Endothelial cell of hepatic sinusoid (primary cell): Measurements from ENCODE around the gene RIOK2.
"Not testable (repeated sequence)": the region's sequence is repeated elsewhere in the genome, so short reads cannot be mapped to it uniquely, and the experiment has no call there.

ENCODE experiments used
- in situ Hi-C: cut with HindIII; loops from 2 replicates; pipeline ENCODE4 v1.10.0; 2017; ENCODE audit warnings: low sequenced_read_pairs

The RIOK2 gene

GRCh38 chr5:97183100-97183929, at the start of gene RIOK2:
RIOK2 (minus strand) TSS chr5:97183247; CDS start chr5:97183191, 56 bp downstream.
- in situ Hi-C loops = no loop called here

DNA sequence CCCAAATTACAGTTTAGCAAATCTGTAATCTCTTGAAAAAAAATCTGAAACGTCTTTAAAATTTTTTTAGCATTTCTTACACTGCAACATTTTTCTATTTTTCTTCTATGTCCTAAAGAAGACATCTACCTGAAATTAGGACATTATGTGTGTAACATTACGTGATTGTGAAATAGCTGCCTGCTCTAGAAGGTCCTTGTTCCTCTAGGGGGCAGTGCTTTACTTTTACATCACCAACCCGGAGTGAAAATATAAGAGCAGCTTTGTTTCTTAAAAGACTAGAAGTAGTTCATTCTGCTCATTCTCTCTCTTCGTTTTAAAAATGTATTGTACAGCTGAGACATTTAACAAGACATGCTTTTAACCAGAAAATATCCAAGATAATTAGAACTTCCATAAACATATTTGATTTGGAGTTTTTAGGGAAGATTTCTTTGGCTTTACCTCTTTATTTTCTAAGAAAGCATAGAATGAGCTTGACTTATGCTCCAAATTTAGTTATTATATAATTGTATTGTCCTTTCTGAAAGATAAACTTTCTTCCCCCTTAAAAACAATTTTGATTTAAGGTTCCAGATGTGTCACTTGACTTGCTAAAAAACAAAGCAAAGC, 48.1 kb upstream of the RIOK2 start:
- in situ Hi-C loops = no loop called here

- in situ Hi-C loops = no loop called here
Observed at GRCh38 chr5:97229688-97230285, 46.7 kb upstream of the RIOK2 start.

- in situ Hi-C loops = no loop called here
Observed at GRCh38 chr5:97229196-97229595, 46.1 kb upstream of the RIOK2 start.

- in situ Hi-C loops = no loop called here
Observed at GRCh38 chr5:97225222-97225621, 42.2 kb upstream of the RIOK2 start.

- in situ Hi-C loops = no loop called here
Observed at GRCh38 chr5:97224112-97224750, 41.2 kb upstream of the RIOK2 start.

GRCh38 chr5:97223596-97223995, 40.5 kb upstream of the RIOK2 start:
- in situ Hi-C loops = no loop called here

DNA sequence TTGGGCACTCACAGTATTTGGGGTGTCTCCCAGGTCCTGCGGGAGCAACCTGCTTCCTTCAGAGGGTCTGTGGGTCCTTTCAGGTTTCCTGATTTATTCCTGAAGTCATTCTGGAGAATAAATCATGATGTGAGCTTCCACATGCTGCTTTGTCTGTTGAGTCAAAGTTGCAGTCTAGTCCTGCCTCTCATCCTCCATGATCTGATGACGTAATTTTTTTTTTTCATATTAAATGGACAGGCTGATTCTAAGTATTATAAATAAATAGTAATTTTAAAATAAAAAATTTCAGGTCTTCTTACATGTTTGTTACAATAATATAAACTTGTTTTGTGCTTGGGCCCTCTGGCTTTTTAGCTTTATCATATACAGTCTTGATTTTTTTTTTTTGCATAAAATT, 26.3 kb upstream of the RIOK2 start:
- in situ Hi-C loops = no loop called here

DNA sequence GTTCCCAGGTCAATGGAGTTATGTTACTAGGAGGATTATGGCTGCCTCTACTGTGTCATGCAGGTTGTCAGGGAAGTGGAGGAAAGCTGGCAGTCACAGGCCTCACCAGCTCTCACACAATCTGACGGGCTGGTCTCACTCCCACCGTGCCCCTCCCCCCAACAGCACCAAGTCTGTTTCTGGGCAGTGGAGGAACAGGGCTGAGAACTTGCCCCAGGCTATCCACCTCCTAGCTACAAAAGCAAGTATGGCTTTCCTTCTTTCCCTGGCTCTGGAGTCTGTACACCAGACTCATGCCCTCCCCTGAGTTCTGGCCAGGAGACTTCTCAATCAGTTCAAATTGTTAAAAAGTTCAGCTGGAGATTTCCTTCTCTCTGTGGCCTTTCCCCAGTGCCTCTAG, 25.7 kb upstream of the RIOK2 start:
- in situ Hi-C loops = no loop called here

GRCh38 chr5:97208184-97208713, 25.2 kb upstream of the RIOK2 start:
- in situ Hi-C loops = no loop called here

DNA sequence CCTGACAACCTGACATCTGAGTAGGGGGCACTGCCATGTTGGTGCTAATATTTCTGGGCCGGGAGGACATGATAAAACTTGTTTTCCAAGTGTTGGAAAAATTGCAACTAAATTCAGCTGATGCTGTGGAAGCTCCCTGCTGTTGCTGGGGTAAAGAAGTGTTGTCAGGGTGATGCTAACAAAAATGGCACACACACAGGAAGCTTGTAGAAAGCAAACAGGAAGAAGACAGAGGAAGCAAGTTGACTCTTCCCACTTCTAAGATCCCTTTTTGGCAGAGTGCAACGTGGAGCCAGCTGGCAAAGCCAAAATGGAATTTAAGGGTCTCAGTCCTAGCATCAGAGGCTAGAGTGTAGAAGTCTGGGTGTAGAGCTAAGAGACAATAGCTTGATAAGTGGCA, 11.3 kb upstream of the RIOK2 start:
- in situ Hi-C loops = no loop called here

DNA sequence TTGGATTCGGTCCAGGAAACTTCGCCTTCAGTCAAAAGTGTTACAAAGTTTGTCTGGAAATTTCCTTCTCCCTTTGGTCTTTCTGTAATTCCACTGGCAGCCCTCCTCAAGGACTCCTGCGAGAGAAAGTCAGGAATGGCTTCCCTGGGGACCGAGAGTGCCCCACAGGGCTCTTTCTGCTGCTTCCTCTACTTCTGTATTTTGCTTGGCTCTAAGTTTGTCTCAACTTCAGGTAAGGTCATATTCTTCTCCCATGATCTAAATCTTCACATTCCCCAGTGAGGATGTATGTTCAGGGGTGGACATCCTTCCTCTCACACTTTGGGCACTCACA, 10.3 kb upstream of the RIOK2 start:
- in situ Hi-C loops = no loop called here

- in situ Hi-C loops = no loop called here
Observed at GRCh38 chr5:97192580-97193354, 9.7 kb upstream of the RIOK2 start.

GRCh38 chr5:97191893-97192292, 8.8 kb upstream of the RIOK2 start:
- in situ Hi-C loops = no loop called here

GRCh38 chr5:97189523-97189922, 6.5 kb upstream of the RIOK2 start:
- in situ Hi-C loops = not testable (repeated sequence)

DNA sequence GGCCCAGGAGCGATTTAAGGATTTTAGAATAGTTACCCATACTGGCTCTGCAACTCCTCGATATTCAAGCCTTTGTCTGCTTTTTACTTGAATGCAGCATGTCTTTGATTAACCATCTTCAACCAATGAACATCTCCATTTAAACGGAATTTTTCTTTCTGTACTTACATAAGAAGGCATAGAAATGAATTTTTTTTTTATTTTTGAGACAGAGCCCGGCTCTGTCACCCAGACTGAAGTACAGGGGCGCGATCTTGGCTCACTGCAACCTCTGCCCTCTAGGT, 825 bp upstream of the RIOK2 start:
- in situ Hi-C loops = no loop called here

DNA sequence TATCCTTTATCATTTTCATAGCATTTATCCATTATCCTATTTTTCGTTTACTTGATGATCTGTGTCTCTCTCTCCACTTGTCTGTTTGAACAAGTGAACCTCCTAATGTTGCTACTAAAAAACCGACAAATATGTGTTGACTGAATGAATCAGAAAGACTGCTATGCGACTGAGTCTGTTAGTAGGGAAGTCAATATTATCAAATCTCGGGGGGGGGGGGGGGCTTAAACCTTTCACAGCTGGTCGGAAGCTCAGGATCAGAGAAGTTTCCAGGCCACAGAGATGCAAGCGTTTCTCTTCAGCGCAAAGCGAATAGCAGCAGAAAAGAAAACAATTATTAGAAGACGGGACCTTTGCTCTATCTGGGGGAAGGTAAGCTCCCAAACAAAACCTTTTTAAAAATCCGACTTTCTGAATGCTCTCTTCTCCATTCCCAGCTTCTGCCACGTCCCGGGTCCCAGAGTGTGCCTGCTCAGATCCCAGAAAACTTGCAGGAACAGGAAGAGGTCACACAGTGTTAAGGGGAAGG, 412 bp downstream of the RIOK2 start:
- in situ Hi-C loops = no loop called here

- in situ Hi-C loops = no loop called here
Observed at GRCh38 chr5:97181856-97182545, 1.0 kb downstream of the RIOK2 start.

DNA sequence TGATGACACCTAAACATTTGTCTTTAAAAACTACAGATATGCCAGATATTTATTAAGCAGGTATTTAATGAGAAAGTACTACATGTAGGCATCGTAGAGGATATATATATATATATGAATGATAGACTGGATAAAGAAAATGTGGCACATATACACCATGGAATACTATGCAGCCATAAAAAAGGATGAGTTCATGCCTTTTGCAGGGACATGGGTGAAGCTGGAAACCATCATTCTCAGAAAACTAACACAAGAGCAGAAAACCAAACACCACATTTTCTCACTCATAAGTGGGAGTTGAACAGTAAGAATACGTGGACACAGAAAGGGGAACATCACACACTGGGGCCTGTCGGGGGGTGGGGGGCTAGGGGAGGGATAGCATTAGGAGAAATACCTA, 3.6 kb downstream of the RIOK2 start:
- in situ Hi-C loops = not testable (repeated sequence)

GRCh38 chr5:97172227-97172626, 10.8 kb downstream of the RIOK2 start:
- in situ Hi-C loops = loop anchor here (25.0 kb wide), 1 partner anchor 310 kb away; no protein-coding TSS in a partner anchor
